ENCODE measurements around the gene MYL3. TPM values are rescaled to one million over a fixed set of nuclear protein-coding genes. Genes with fewer than 3 reads are reported as not detected.

Gene MYL3
- total RNA-seq, 4 donors from 2014 or later: 0.82 to 16.1 (median 1.4) TPM; not detected in 1

GRCh38 chr3:46833346-46834300 is 29.6 kb downstream of the MYL3 start:
- H3K9me3 ChIP-seq: peaks cover 3 to 9% of the 10 kb centered on the region in 2 donors
- 97% methylated on average over 5 to 38 of the region's 65 CpGs for WGBS, 2 donors (ENCODE audit: low coverage in 1 of 2)
- H3K36me3 ChIP-seq: no peaks in the 10 kb centered on the region
- H3K27ac ChIP-seq: no peak overlapping the region
- H3K4me1 ChIP-seq: no peaks in the 10 kb centered on the region
- no peak for DNase-seq
- no peak overlapping the region for H3K4me3 ChIP-seq
- in situ Hi-C loops (cut with MboI; ENCODE audit: low pct_ligation_motif_present in 1 of 4, low pct_unique_long_range_greater_than_20kb in 1 of 4, low sequenced_read_pairs in 3 of 4): no loop called here
- TF ChIP-seq POLR2A (IDR thresholded peaks at IDR 0.05) (no peak), EP300 (IDR thresholded peaks at IDR 0.05; ENCODE audit: low read depth) (no peak), POLR2AphosphoS5 (IDR thresholded peaks at IDR 0.05) (no peak)
- TF ChIP-seq, protein P1, sequence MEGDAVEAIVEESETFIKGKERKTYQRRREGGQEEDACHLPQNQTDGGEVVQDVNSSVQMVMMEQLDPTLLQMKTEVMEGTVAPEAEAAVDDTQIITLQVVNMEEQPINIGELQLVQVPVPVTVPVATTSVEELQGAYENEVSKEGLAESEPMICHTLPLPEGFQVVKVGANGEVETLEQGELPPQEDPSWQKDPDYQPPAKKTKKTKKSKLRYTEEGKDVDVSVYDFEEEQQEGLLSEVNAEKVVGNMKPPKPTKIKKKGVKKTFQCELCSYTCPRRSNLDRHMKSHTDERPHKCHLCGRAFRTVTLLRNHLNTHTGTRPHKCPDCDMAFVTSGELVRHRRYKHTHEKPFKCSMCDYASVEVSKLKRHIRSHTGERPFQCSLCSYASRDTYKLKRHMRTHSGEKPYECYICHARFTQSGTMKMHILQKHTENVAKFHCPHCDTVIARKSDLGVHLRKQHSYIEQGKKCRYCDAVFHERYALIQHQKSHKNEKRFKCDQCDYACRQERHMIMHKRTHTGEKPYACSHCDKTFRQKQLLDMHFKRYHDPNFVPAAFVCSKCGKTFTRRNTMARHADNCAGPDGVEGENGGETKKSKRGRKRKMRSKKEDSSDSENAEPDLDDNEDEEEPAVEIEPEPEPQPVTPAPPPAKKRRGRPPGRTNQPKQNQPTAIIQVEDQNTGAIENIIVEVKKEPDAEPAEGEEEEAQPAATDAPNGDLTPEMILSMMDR (IDR thresholded peaks at IDR 0.05): no peak
- intact Hi-C loops (cut with DNase I; ENCODE audit: low total_unique reads): no loop called here
- H3K27me3 ChIP-seq: no peaks in the 10 kb centered on the region

DNA sequence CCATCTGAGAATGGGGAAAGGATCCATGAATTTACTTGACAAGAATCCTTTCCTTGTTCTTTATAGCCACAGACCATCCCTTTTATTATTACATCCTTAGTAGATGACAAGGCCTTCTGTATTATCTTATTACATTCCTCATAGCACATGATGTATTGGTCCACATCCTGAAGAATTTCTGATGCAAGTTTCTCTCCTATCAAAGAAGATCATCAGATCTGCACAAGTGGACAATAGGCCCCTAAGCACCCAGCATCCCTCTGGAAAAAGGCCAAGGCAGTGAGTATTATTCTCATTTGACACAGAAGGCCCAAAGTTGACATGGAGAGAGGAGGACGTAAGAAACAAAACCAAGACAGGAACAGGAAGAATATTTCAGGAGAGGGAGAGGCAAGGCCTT is 31.4 kb downstream of the MYL3 start:
- WGBS, 2 donors (ENCODE audit: low coverage in 1 of 2): 3% methylated on average over 1 of the region's 1 CpG; no CpG with 5 or more reads in 1 of the 2 donors
- no peak overlapping the region for H3K27ac ChIP-seq
- no peaks in the 10 kb centered on the region for H3K27me3 ChIP-seq
- H3K4me3 ChIP-seq: no peak overlapping the region
- in situ Hi-C loops (cut with MboI; ENCODE audit: low pct_ligation_motif_present in 1 of 4, low pct_unique_long_range_greater_than_20kb in 1 of 4, low sequenced_read_pairs in 3 of 4): no loop called here
- no peaks in the 10 kb centered on the region for H3K4me1 ChIP-seq
- no peak for DNase-seq
- TF ChIP-seq EP300 (IDR thresholded peaks at IDR 0.05; ENCODE audit: low read depth) (no peak), POLR2A (IDR thresholded peaks at IDR 0.05) (no peak), POLR2AphosphoS5 (IDR thresholded peaks at IDR 0.05) (no peak)
- TF ChIP-seq, protein P1 (IDR thresholded peaks at IDR 0.05): no peak
- H3K36me3 ChIP-seq: no peaks in the 10 kb centered on the region
- no peaks in the 10 kb centered on the region for H3K9me3 ChIP-seq
- intact Hi-C loops (cut with DNase I; ENCODE audit: low total_unique reads): no loop called here

- H3K9me3 ChIP-seq: no peaks in the 10 kb centered on the region
- no peaks in the 10 kb centered on the region for H3K27me3 ChIP-seq
- TF ChIP-seq EP300 (IDR thresholded peaks at IDR 0.05; ENCODE audit: low read depth): no peak
- no peak for TF ChIP-seq POLR2AphosphoS5 (IDR thresholded peaks at IDR 0.05)
- TF ChIP-seq POLR2A (IDR thresholded peaks at IDR 0.05): no peak
- TF ChIP-seq, protein P1 (IDR thresholded peaks at IDR 0.05): no peak
- no peaks in the 10 kb centered on the region for H3K36me3 ChIP-seq
- H3K4me1 ChIP-seq: no peaks in the 10 kb centered on the region
- in situ Hi-C loops (cut with MboI; ENCODE audit: low pct_ligation_motif_present in 1 of 4, low pct_unique_long_range_greater_than_20kb in 1 of 4, low sequenced_read_pairs in 3 of 4): no loop called here
- intact Hi-C loops (cut with DNase I; ENCODE audit: low total_unique reads): no loop called here
- no peak overlapping the region for H3K4me3 ChIP-seq
- H3K27ac ChIP-seq: no peak overlapping the region
- 88% methylated on average over 3 of the region's 3 CpGs; no CpG with 5 or more reads in 1 of the 2 donors for WGBS, 2 donors (ENCODE audit: low coverage in 1 of 2)
- DNase-seq: no peak
Measured at GRCh38 chr3:46831316-46831715, 31.9 kb downstream of the MYL3 start.

DNA sequence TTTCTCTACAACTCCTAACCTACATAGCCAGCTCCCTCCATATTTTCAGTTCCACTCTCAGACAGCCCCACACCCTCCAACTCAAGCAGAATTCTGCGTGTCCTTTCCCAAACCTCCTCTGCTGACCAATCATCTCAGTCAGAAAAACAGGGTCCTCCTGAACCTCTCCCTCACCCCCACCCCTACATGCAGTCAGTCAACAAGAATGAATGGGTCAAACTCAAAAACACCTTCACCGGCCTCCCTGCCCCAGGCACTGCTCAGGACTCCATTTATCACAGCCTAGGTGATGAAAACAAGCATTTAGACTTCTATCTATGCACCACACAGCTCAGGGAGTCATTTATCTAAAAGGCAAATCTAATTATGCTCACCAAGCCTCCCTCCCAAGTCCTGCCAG is 32.4 kb downstream of the MYL3 start:
- in situ Hi-C loops (cut with MboI; ENCODE audit: low pct_ligation_motif_present in 1 of 4, low pct_unique_long_range_greater_than_20kb in 1 of 4, low sequenced_read_pairs in 3 of 4): no loop called here
- Histone ChIP-seq H3K36me3 (no peaks in the 10 kb centered on the region), H3K27ac (no peak overlapping the region), H3K27me3 (no peaks in the 10 kb centered on the region), H3K4me1 (no peaks in the 10 kb centered on the region), H3K4me3 (no peak overlapping the region), H3K9me3 (no peaks in the 10 kb centered on the region)
- WGBS, 2 donors (ENCODE audit: low coverage in 1 of 2): 43 to 87% methylated on average over 1 to 2 of the region's 2 CpGs
- no peak for TF ChIP-seq POLR2A (IDR thresholded peaks at IDR 0.05)
- TF ChIP-seq, protein P1 (IDR thresholded peaks at IDR 0.05): no peak
- TF ChIP-seq POLR2AphosphoS5 (IDR thresholded peaks at IDR 0.05): no peak
- TF ChIP-seq EP300 (IDR thresholded peaks at IDR 0.05; ENCODE audit: low read depth): no peak
- no peak for DNase-seq
- intact Hi-C loops (cut with DNase I; ENCODE audit: low total_unique reads): no loop called here
